C4-2B (cell line): ENCODE data around the gene LMAN1L.

Source experiments
- H3K27ac ChIP-seq: fragments of 450-650 bp; 2 replicates; pipeline ENCODE4 v1.5.1; 2017
- CTCF ChIP-seq: fragments of 450-650 bp; conservative IDR thresholded peaks from 2 replicates; pipeline ENCODE4 v1.5.1; 2017; ENCODE audit warnings: mild to moderate bottlenecking
- ZFX ChIP-seq: fragments of 450-650 bp; IDR thresholded peaks from 2 replicates; pipeline ENCODE4 v1.6.1; 2017

Gene LMAN1L

GRCh38 chr15:74847432-74847831 lies 34.8 kb downstream of the LMAN1L start:
- H3K27ac ChIP-seq: no peak overlapping the region
- TF ChIP-seq ZFX: no peak
- no peak for TF ChIP-seq CTCF

GRCh38 chr15:74850393-74850792 lies 37.8 kb downstream of the LMAN1L start:
- TF ChIP-seq CTCF (no peak), ZFX (no peak)
- no peak overlapping the region for H3K27ac ChIP-seq

GRCh38 chr15:74851960-74852359 lies 39.3 kb downstream of the LMAN1L start:
- no peak for TF ChIP-seq CTCF
- no peak for TF ChIP-seq ZFX
- no peak overlapping the region for H3K27ac ChIP-seq

- TF ChIP-seq CTCF (no peak), ZFX (no peak)
- no peak overlapping the region for H3K27ac ChIP-seq
These were observed 41.9 kb downstream of the LMAN1L start for GRCh38 chr15:74854453-74855022.

- H3K27ac ChIP-seq: no peak overlapping the region
- TF ChIP-seq CTCF: no peak
- TF ChIP-seq ZFX: no peak
These were observed 43.2 kb downstream of the LMAN1L start for GRCh38 chr15:74855857-74856256.

- no peak overlapping the region for H3K27ac ChIP-seq
- TF ChIP-seq ZFX (no peak), CTCF (no peak)
These were observed 43.9 kb downstream of the LMAN1L start for GRCh38 chr15:74856537-74856936.

- no peak overlapping the region for H3K27ac ChIP-seq
- TF ChIP-seq ZFX: no peak
- TF ChIP-seq CTCF: no peak
These were observed 44.5 kb downstream of the LMAN1L start for GRCh38 chr15:74857082-74857655.
